ENCODE data around the gene SCG5. TPM values are rescaled to one million over a fixed set of nuclear protein-coding genes. Genes with fewer than 3 reads are reported as not detected.
"Not testable (repeated sequence)": the region's sequence is repeated elsewhere in the genome, so short reads cannot be mapped to it uniquely, and the experiment has no call there.

Gene SCG5, protein sequence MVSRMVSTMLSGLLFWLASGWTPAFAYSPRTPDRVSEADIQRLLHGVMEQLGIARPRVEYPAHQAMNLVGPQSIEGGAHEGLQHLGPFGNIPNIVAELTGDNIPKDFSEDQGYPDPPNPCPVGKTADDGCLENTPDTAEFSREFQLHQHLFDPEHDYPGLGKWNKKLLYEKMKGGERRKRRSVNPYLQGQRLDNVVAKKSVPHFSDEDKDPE
- 0.30 TPM for total RNA-seq
- long read RNA-seq = 0 reads

DNA sequence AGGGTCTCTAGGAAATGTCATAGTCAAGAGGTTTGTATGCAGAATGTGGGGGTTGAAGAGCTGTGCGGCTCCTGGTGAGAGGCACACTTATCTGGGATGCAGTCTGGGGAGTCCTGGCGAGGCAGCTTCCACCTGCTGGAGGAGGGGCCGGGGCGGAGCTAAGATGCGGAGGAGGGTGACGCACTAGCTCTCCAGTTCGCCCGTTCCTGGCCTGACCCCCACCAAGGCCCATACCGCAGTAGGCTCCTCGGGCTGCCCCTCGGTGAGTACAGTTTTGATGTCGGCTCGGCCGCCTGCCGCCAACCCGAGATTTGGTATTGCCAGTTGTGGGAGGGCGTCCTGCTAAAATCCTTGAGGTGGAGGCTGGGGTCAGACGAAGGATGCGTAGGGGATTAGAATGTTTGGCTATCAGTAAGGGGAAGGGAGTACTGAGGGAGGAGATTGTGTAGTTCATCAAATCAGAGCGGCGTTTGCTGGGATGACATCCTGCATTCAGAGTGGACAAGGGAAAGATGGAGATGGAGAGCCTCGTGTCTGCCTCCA is at the start of gene SCG5:
Gene SCG5 (plus strand): TSS at position 194 of the 543 bp plus-strand sequence. CDS start 1,883 bp downstream, outside the sequence.
- no peak for DNase-seq (ENCODE audit: low spot score)
- intact Hi-C loops (cut with DNase I) = no loop called here

DNA sequence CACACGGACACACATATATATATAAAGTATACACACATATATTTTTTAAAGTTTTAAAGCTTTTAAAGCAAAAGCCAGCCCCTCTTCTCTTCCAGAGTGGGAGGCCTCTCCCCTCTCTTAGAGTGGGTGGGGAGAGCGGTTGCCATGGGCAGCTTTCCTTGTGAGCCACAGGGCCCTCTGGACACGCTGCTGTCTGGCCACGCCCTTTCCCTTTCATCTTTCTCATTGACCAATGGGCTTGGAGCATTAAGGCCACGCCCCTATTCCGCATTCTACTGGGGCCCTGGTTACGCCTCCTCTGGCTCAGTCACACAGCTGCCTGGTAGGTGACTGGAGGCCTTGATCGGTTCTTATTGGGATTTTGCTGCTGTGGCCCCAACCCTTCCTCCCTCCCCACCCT is 48.4 kb upstream of the SCG5 start, which contains the start of gene GOLGA8N:
Gene GOLGA8N (plus strand): TSS at position 306 of the 400 bp plus-strand sequence.
- intact Hi-C loops (cut with DNase I); DNase-seq (ENCODE audit: low spot score): not testable (repeated sequence)

DNA sequence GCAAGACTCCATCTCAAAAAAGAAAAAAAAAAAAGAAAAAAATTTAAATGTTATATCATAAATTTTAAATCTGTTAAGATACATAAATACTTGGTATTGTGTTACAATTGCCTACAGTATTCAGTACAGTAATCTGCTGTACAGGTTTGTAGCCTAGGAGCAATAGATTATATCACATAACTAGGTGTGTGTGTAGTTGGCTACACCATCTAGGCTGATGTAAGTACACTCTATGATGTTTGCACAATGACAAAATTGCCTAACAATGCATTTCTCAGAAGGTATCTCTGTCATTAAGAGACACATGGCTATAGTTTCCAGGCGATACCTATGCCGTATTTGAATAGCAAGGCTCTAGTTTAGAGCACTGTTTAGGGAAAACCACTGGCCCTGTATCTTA is 32.0 kb upstream of the SCG5 start:
- intact Hi-C loops (cut with DNase I); DNase-seq (ENCODE audit: low spot score): not testable (repeated sequence)

DNA sequence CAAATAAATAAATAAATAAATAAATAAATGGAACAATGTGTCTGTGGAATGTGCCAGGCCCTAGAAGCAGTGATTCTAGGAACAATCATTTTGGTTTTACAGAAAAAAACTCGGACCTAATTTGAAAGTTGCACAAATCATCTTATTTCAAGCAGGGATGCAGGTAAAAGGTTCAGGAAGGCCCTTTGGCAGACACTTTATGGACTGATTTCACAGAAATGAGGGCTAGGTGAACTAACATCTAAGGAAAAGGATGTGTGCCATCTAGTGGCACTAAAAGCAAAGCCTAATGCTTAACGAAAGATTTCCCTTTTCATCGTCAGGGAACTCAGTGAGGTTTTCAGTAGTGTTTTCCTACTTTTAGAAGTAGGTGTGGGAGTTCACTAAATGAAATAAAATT is 30.8 kb upstream of the SCG5 start:
- DNase-seq (ENCODE audit: low spot score); intact Hi-C loops (cut with DNase I): not testable (repeated sequence)

DNA sequence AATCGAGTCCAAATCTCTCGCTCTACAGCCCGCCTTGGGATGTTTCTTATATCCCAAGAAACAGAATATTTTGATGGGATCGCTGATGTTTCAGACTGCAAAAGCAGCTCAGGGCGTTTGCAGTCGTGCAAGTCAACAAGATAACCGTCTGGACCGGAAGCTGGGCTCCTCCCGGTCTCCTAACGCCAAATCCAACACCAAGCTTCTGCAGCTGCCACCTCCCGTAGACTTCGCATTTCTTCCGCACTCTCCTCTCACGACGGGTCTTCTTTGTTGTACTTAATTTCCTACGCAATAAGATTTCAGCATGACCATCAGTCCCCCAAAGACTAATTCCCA is 26.8 kb upstream of the SCG5 start:
- intact Hi-C loops (cut with DNase I) = not testable (repeated sequence)

DNA sequence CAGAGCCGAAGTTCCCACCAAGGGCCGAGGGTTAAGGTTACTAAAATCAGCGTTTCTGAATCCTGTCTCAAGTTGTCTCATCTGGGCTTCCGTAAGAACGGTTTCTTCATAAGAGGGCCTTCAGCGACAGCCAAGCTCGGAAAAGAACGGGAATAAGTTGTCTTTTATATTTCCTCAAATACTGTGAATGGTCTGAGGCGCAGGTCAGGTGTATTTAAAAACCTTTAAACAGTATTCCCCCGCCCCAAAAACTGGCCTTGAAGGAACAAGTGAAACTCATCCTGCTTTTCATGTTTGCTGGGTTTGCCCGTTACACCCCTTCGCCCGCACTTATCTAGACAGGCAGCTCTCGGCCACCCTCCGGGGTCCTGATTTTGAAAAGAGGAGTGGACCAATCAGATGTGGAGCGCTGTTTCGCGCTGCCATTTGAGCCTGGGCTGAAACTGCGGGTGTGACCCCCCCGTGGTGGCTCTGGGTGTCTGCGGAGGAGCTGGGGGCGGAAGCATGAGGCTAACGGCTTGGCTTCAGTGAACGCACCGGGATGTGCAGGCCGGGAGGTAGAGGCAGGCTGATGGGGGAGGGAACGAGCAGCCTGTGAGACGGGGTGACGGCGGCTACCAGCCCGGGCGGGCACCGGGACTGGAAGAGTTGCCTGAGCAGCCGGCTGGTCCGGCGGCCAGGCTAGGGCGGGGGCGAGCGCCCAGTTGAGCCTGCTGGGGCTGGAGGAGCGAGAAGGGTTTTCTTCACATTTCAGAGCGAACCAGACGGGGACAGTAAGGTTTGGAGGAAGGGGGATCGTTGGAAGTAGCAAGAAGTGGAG is 26.2 kb upstream of the SCG5 start, which contains the start of gene ARHGAP11A:
Gene ARHGAP11A (plus strand): TSS at position 454 of the 820 bp plus-strand sequence. CDS start 708 bp downstream, outside the sequence.
- intact Hi-C loops (cut with DNase I) = not testable (repeated sequence)
- DNase-seq (ENCODE audit: low spot score) = peak; percentile 90

More for the DNA sequence above, 26.8 kb upstream of the SCG5 start:
- DNase-seq (ENCODE audit: low spot score) = not testable (repeated sequence)

DNA sequence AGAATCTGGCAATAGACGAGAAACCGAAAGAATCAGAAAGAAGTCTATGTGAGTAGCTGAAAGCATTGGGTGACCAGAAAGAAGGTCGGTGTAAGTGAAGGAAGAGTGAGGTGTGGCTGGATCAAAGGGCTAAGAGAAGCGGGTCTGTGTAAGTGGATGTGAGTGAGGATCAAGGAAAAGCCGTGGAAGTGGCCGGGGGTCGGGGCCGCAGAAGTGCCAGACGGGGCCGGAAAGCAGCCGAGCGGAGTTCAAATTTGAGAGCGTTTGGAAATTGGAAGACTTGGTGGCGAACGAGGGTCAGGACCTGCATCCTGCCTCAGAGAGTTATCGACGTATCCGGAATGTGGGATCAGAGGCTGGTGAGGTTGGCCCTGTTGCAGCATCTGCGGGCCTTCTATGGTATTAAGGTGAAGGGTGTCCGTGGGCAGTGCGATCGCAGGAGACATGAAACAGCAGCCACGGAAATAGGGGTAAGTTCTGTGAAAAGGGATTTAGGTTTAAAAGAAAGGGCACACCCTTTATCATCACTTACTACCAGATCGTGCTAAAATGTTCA is 25.6 kb upstream of the SCG5 start:
- intact Hi-C loops (cut with DNase I); DNase-seq (ENCODE audit: low spot score): not testable (repeated sequence)

DNA sequence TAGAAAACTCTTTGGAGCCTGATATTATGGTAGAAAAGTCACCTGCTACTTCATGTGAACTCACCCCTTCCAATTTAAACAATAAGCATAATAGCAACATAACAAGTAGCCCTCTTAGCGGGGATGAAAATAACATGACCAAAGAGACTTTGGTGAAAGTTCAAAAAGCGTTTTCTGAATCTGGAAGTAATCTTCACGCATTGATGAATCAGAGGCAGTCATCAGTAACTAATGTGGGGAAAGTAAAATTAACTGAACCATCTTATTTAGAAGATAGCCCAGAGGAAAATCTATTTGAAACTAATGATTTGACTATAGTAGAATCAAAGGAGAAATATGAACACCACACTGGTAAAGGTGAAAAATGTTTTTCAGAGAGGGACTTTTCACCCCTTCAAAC is 5.1 kb upstream of the SCG5 start:
- no peak for DNase-seq (ENCODE audit: low spot score)
- intact Hi-C loops (cut with DNase I) = no loop called here

DNA sequence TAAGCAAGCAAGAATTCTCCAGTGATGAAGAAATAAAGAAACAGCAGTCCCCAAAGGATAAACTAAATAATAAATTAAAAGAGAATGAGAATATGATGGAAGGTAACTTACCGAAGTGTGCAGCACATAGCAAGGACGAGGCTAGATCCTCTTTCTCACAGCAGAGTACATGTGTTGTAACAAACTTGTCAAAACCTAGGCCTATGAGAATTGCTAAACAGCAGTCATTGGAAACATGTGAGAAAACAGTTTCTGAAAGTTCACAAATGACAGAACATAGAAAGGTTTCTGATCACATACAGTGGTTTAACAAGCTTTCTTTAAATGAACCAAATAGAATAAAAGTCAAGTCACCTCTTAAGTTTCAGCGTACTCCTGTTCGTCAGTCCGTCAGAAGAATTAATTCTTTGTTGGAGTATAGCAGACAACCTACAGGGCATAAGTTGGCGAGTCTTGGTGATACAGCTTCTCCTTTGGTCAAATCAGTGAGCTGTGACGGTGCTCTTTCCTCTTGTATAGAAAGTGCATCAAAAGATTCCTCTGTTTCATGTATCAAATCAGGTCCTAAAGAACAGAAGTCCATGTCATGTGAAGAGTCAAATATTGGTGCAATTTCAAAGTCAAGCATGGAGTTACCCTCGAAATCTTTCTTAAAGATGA is 4.5 kb upstream of the SCG5 start:
- DNase-seq (ENCODE audit: low spot score) = no peak
- intact Hi-C loops (cut with DNase I) = no loop called here

DNA sequence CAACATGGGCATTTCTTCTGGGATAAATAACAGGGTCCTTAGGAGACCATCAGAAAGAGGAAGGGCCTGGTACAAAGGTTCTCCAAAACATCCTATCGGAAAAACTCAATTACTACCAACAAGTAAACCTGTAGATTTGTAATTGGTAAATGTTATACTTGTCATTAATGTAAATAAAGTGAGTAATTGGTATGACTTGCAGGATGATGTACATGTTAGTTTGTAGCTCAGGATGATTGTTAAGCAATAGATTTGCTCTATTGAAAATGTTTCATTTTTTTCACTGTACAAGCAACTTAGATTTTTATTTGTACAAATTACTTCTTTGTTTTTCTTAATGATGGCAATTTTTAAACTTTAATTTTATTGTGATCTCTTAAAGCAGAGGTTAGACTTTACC is 3.8 kb upstream of the SCG5 start:
- no peak for DNase-seq (ENCODE audit: low spot score)
- intact Hi-C loops (cut with DNase I) = no loop called here

DNA sequence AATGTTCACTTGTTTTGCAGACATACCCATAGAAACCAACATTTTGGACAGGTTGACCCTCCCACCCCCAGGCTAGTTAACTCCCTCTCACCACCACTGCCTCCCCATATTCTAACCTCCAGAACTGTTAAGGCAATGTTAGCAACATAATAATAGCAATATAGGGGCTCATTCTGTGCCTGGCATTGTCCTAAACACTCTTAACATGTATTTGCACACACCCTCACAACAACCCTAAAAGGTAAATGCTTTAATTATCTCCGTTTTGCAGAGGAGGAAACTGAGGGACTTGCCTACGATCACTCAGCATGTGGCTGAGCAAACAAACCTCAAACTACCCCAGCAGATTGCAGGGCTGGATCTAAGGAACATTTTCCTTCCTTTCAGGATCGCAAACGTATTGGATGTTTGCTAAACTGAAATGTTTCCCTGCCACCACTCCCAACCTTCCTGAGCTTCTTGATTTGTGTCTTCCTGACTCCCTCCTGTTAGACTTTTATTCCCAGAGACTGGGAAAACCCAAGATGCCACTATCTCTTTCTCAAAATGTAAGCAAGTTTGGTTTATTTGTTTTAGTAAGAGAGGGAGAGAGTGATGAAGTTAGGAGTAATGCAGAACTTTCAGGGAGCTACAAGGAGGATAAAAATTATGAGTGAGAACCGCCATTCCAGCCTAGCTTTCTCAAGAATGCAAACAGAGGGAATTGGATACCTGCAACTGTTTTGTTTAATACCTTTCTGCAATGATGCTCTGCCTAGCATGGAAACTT is 1.3 kb downstream of the SCG5 start:
- DNase-seq (ENCODE audit: low spot score) = no peak
- intact Hi-C loops (cut with DNase I) = no loop called here

DNA sequence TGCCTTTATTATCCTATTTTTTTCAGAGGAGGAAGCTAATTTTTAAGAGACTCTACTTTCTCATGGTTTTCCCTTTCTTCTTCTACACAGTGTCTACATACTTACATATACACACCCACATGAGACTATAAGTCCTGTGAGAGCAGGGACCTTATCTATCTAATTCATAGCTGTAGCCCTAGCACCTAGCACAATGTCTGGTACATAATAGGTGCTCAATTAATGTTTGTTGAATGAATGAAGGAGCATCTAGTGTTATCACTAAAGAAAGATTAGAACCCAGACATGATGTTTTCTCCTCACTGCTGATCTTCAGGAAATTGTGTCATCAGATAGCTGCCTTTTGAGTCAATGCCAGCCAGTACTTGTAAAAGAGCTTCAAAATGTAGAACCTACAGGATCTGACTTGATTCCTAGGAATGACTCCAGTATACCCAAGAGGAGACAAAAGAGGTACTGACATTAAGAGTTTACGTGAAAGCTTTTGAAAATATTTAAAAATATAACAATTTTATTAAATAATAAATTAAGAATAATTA is 2.5 kb downstream of the SCG5 start:
- intact Hi-C loops (cut with DNase I) = no loop called here
- DNase-seq (ENCODE audit: low spot score) = no peak

DNA sequence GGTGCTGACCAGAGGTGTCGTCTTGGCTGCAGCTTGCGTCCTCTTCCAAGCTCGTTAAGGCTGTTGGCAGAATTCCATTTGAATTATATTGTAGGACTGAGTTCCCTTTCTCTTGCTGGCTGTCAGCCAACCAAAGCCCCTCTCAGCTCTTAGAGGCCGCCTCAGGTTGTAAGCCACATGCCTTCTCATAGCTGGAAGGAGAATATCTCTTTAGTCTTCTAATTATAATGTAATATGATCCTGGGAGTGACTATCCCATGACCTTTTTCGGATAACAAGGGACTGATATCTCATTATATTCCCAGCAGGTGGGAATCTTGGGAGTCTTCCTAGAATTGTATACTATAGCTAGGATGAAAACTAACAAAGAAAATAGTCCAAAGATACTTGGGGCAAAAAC is 4.8 kb downstream of the SCG5 start:
- no peak for DNase-seq (ENCODE audit: low spot score)
- intact Hi-C loops (cut with DNase I) = no loop called here

DNA sequence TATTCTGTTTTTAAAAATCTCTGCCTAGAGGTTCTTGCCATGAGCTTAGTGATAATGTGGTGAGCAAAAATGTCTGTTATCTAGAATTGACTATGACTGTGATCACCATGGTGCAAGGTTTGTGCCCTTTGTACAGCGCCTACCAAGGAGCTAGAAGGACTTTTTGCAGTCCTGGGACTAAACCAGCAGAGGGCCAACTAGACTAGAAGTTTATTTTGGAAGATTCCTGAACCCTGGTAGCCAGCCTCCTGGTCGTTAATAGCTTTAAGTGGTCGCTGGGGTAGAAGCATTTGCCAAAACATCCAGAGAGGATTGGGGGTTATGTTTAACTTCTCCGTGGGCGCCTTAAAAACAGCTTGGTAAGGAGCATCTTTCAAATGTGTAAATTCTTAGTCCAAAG is 7.8 kb downstream of the SCG5 start:
- DNase-seq (ENCODE audit: low spot score) = no peak
- intact Hi-C loops (cut with DNase I) = no loop called here

DNA sequence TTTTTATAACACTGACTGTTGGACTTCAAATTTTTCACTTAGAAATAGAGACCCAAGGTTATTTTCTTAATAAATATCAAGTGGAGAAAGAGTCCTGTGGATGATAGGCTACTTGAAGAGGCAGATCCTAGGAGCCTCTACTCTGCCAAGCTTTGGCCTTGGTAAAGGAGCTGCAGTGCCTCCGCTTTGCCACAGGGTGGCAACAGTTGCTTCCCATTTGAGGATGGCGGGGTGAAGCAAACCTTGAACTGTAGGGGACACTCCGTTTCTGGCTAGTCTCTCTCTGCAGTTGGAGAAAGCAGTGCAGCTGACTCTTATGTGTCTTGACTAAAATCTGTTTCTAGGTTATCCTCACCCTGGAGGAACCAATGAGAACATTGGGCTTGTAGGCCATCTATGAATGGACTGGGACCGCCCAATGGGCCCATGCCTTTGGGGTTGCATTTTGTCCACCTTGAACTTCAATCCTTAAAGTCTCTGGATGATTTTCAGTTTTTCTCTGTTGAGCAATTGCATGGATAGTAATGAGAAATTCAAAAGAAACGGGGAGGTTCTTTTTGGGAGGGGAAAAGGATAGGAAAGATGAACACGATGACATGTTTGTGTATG is 9.8 kb downstream of the SCG5 start:
- DNase-seq (ENCODE audit: low spot score) = no peak

DNA sequence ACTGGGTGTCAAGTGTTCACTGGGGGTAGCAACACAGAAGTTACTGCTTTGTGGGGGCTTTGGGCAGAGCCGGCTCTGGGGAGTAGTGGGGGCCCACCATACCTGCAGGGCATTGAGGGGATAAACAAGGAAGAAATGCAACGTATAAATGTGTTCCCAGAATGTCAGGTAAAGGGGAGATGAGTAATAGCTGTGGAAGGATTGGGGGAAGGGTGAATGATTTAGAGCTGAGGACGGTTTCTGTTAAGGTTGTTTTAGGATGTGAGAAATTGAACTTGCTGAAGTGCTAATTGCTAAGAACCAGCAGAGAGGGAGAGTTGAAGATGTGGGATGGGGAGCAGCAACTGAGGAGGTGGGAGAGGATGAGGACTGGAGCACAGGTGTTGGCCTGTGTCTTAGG is 10.7 kb downstream of the SCG5 start:
- DNase-seq (ENCODE audit: low spot score) = no peak
- intact Hi-C loops (cut with DNase I) = no loop called here

More for the DNA sequence above, 9.8 kb downstream of the SCG5 start:
- intact Hi-C loops (cut with DNase I) = no loop called here

DNA sequence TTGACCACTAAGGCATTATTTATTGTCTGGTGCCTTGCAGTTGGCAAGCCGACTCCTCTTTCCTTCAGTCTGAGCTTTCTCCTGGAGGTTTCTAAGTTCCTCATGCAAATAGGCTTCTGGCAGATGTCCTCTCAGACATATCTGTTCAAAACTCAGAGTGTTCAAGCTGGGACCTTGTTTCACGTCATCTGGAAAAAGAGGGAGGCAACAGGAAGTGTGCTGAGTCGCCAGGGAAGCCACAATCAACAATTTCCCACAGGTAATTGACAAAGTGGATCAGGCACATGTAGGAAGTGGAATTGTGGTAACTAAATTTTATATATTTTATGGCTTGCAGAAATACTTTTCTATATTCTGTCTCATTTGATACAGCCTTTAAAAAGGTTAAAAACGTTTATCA is 14.6 kb downstream of the SCG5 start:
- DNase-seq (ENCODE audit: low spot score) = no peak
- intact Hi-C loops (cut with DNase I) = no loop called here

DNA sequence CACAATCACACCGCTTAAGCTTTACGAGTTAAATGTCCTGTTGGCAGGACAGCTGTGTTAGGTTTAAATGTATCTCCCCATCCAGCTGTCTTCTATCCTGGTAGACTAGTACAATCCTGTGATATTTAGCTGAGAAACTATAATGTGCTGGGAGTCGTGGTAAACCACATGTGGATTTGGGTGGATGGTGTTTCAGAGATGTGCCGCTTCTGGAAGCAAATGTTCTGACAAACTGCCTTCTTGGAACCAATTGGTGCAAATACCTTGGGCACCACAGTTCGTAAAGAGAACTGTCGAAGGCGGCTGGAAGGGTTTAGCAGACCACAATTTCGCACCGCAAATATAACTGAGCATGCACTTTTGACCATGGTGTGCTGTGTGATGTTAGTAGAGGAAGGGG is 15.0 kb downstream of the SCG5 start:
- intact Hi-C loops (cut with DNase I) = no loop called here
- no peak for DNase-seq (ENCODE audit: low spot score)

All from cardiac septum (tissue), 1 donor.